ENCODE measurements around the gene BEGAIN. TPM values are rescaled to one million over a fixed set of nuclear protein-coding genes. Genes with fewer than 3 reads are reported as not detected.

The BEGAIN gene
- total RNA-seq, 1 experiment from 2014 or later: not detected

DNA sequence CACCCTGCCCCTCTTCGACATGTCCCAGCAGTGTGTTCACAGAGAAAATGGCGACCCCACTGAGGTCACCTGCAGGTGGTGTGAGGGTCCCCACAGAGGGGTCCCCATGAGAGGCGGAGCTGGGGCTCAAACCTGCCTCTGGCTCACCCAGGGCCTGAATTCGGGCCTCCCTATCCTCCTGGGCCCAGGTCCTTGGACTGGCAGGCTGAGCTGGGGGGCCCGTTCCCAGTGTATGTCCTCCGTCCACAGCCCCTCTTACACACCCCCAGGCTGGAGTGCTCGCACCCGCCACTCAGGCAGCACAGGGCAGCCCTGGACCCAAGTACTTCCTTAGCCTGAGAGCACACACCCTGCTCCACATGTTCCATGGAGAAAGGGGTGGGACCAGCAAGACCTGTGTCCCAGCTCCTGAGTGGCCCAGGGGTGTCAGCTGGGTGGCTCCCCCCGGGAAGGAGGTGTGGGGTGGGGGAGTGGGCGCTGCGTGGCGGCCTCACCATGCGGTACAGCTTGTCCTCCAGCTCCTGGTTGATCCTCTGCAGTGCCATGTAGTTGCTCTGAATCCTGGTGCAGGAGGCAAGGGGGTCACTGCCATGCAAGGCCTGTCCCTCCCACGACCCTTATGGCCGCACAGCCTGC is 42.6 kb downstream of the BEGAIN start:
- CTCF ChIA-PET: no interaction called here
- no peaks in the 10 kb centered on the region for H3F3A ChIP-seq (ENCODE audit: insufficient read depth, low read depth)
- no peak overlapping the region for H3K27ac ChIP-seq
- H4K20me1 ChIP-seq (ENCODE audit: insufficient read depth): no peaks in the 10 kb centered on the region
- no peaks in the 10 kb centered on the region for H3K9me3 ChIP-seq (ENCODE audit: insufficient read depth, low read depth)
- POLR2A ChIA-PET (ENCODE audit: unreplicated experiment): no interaction called here
- intact Hi-C loops (cut with micrococcal nuclease; ENCODE audit: unreplicated experiment): no loop called here
- TF ChIP-seq, protein P1, sequence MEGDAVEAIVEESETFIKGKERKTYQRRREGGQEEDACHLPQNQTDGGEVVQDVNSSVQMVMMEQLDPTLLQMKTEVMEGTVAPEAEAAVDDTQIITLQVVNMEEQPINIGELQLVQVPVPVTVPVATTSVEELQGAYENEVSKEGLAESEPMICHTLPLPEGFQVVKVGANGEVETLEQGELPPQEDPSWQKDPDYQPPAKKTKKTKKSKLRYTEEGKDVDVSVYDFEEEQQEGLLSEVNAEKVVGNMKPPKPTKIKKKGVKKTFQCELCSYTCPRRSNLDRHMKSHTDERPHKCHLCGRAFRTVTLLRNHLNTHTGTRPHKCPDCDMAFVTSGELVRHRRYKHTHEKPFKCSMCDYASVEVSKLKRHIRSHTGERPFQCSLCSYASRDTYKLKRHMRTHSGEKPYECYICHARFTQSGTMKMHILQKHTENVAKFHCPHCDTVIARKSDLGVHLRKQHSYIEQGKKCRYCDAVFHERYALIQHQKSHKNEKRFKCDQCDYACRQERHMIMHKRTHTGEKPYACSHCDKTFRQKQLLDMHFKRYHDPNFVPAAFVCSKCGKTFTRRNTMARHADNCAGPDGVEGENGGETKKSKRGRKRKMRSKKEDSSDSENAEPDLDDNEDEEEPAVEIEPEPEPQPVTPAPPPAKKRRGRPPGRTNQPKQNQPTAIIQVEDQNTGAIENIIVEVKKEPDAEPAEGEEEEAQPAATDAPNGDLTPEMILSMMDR (conservative IDR thresholded peaks at IDR 0.05): no peak
- TF ChIP-seq EZH2 (IDR thresholded peaks at IDR 0.05; ENCODE audit: low read depth): no peak
- no peaks in the 10 kb centered on the region for H3K4me1 ChIP-seq (replicated peaks; ENCODE audit: insufficient read depth)
- DNase-seq: no peak
- no peaks in the 10 kb centered on the region for H3K36me3 ChIP-seq (ENCODE audit: low read depth)
- H2AFZ ChIP-seq: no peak overlapping the region
- H3K79me2 ChIP-seq (ENCODE audit: low read depth): no peaks in the 10 kb centered on the region
- BruUV-seq (replicated peaks): no TSS peak
- no peak overlapping the region for H3K4me2 ChIP-seq
- no peak overlapping the region for H3K4me3 ChIP-seq
- H3K27me3 ChIP-seq (ENCODE audit: insufficient read depth, low read depth): no peaks in the 10 kb centered on the region
- H3K9me2 ChIP-seq (ENCODE audit: insufficient read depth): no peaks in the 10 kb centered on the region

DNA sequence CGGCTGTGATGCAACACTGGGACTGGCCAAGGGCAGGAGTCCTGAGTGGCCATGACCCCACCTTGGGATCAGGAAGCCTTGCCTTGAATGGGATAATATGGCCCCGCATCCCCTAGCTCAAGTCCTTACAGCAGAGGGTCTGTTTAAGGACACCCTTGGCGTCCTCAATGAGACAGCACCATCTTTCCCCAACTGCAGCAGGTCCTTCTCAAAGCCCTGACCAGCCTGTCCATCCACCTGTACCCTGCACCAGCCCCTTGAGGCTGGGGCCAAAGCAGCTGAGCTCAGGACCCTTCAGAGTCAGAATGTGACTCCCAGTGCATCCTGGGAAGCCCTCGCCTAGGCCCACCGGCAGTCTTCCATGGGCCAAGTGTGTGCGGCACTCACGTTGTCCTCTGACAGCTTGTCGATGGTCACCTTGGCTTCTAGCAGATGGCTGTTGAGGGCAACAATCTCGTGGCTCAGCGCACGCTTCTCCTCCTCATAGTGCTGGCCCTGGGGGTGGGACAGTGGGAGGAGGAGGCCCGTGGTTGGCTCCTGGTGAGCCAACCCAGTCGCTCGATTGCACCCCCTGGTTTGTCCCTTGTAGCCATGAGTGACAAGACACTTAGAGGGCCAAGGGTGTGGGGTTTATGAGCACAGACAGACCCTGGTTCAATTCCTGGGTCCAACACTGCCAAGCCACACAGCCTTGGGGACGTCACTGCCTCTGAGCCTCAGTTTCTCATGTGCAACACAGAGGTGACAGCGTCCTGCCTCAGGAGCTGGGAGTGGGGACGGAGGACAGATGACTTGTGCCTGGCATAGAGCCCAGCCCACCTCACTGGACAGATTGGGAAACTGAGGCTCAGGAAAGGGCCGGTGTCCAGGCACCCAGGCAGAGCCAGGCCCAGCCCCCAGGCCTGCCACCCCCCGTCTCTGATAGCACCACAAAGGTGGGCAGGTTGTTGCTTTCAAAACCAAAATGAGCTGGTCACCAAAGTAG is 43.5 kb downstream of the BEGAIN start:
- no peaks in the 10 kb centered on the region for H3K36me3 ChIP-seq (ENCODE audit: low read depth)
- no peaks in the 10 kb centered on the region for H3F3A ChIP-seq (ENCODE audit: insufficient read depth, low read depth)
- ChIA-PET CTCF (interaction anchor here (0.6 kb wide), 1 partner anchor 135 kb away, joined by 9 read pairs; no protein-coding TSS in a partner anchor), POLR2A (ENCODE audit: unreplicated experiment) (no interaction called here)
- no peak for DNase-seq
- no TSS peak for BruUV-seq (replicated peaks)
- TF ChIP-seq EZH2 (IDR thresholded peaks at IDR 0.05; ENCODE audit: low read depth): no peak
- TF ChIP-seq, protein P1 (conservative IDR thresholded peaks at IDR 0.05): no peak
- no peaks in the 10 kb centered on the region for H3K9me2 ChIP-seq (ENCODE audit: insufficient read depth)
- H4K20me1 ChIP-seq (ENCODE audit: insufficient read depth): no peaks in the 10 kb centered on the region
- H3K9me3 ChIP-seq (ENCODE audit: insufficient read depth, low read depth): no peaks in the 10 kb centered on the region
- H3K27ac ChIP-seq: no peak overlapping the region
- no peak overlapping the region for H3K4me2 ChIP-seq
- H3K79me2 ChIP-seq (ENCODE audit: low read depth): no peaks in the 10 kb centered on the region
- no peaks in the 10 kb centered on the region for H3K27me3 ChIP-seq (ENCODE audit: insufficient read depth, low read depth)
- intact Hi-C loops (cut with micrococcal nuclease; ENCODE audit: unreplicated experiment): no loop called here
- no peaks in the 10 kb centered on the region for H3K4me1 ChIP-seq (replicated peaks; ENCODE audit: insufficient read depth)
- no peak overlapping the region for H2AFZ ChIP-seq
- no peak overlapping the region for H3K4me3 ChIP-seq

DNA sequence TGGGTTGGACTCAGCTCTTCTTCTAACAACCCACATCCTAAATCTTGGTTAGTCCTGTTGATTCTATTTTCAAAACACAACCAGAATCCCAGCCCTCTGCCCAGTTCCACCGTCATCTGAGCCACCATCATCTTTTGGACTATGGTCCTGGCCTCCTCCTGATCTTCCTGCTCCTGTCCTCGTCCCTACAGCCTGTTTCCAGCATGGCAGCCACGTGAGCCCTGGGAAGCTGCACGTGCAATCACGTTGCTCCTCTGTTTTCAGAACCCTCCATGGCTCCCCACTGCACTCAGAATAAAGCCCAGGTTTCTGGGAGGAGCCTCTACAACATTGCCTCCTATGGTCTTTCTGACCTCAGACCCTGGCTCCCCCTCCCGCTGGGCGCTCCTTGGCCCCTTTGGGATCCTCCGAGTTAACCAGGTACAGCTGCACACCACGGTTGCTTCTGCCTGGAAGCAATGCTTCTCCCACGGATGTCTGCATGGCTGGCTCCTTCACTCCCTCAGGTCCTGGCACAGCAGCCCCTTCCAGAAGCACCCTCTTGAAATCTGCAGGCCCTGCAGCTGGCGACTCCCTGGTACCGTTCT is 44.5 kb downstream of the BEGAIN start:
- Histone ChIP-seq H3K27ac (no peak overlapping the region), H3K27me3 (ENCODE audit: insufficient read depth, low read depth) (no peaks in the 10 kb centered on the region), H3K9me3 (ENCODE audit: insufficient read depth, low read depth) (no peaks in the 10 kb centered on the region), H3K4me2 (no peak overlapping the region), H4K20me1 (ENCODE audit: insufficient read depth) (no peaks in the 10 kb centered on the region), H3K4me1 (replicated peaks; ENCODE audit: insufficient read depth) (no peaks in the 10 kb centered on the region), H3K79me2 (ENCODE audit: low read depth) (no peaks in the 10 kb centered on the region), H3F3A (ENCODE audit: insufficient read depth, low read depth) (no peaks in the 10 kb centered on the region), H2AFZ (no peak overlapping the region), H3K9me2 (ENCODE audit: insufficient read depth) (no peaks in the 10 kb centered on the region), H3K4me3 (no peak overlapping the region), H3K36me3 (ENCODE audit: low read depth) (no peaks in the 10 kb centered on the region)
- intact Hi-C loops (cut with micrococcal nuclease; ENCODE audit: unreplicated experiment): no loop called here
- ChIA-PET POLR2A (ENCODE audit: unreplicated experiment) (interaction anchor here (0.7 kb wide), 1 partner anchor 968 kb away, joined by 10 read pairs; no protein-coding TSS in a partner anchor), CTCF (interaction anchor here (0.6 kb wide), 1 partner anchor 134 kb away, joined by 9 read pairs; no protein-coding TSS in a partner anchor)
- BruUV-seq (replicated peaks): no TSS peak
- no peak for TF ChIP-seq EZH2 (IDR thresholded peaks at IDR 0.05; ENCODE audit: low read depth)
- DNase-seq: no peak
